Gastroesophageal sphincter (tissue), 4 donors: ENCODE data around the gene AMBP. TPM values are rescaled to one million over a fixed set of nuclear protein-coding genes. Genes with fewer than 3 reads are reported as not detected.

Experiments
- ATAC-seq: fragments of 150-250 bp; one replicate; pipeline ENCODE4 v1.9.1; 2016; ENCODE audit warnings: mild to moderate bottlenecking, moderate library complexity
- H3K27ac ChIP-seq, 4 donors: fragments of 200-600 bp; sonication (generic) in 3 of 4; 1 replicate in 3 of 4; 2 replicates in 1 of 4; pipeline ENCODE4 v1.5.1; 2016 to 2019
- H3K27me3 ChIP-seq: fragments of 200-600 bp; sonication (generic); one replicate; pipeline ENCODE4 v1.5.1; 2019
- H3K36me3 ChIP-seq, 2 donors: fragments of 200-600 bp; sonication (generic); one replicate each; pipeline ENCODE4 v1.5.1; 2019; ENCODE audit warnings: control low read depth in 1 of 2
- H3K4me1 ChIP-seq, 3 donors: fragments of 200-600 bp; sonication (generic); 1 replicate in 2 of 3; 2 replicates in 1 of 3; pipeline ENCODE4 v1.5.1; 2016 to 2019; ENCODE audit warnings: control low read depth in 2 of 3
- H3K4me3 ChIP-seq, 2 donors: fragments of 200-600 bp; sonication (generic); one replicate each; pipeline ENCODE4 v1.5.1; 2019; ENCODE audit warnings: mild to moderate bottlenecking in 1 of 2, moderate library complexity in 1 of 2
- H3K9me3 ChIP-seq, 3 donors: fragments of 200-600 bp; sonication (generic); one replicate each; pipeline ENCODE4 v1.5.1; 2017 to 2019; ENCODE audit warnings: control low read depth in 2 of 3
- CTCF ChIP-seq, 4 experiments: fragments of 200-600 bp in 2 of 4; fragments of 450-650 bp in 2 of 4; sonication (generic) in 1 of 4; IDR thresholded peaks; one replicate each; pipeline ENCODE4 v1.5.1; 2017 to 2019; ENCODE audit warnings: antibody characterized with exemption in 4 of 4, mild to moderate bottlenecking in 2 of 4, moderate library complexity in 2 of 4
- EP300 ChIP-seq: sonication (generic); formaldehyde crosslinking; IDR thresholded peaks from one replicate; pipeline ENCODE4 v1.6.1; 2017; ENCODE audit warnings: antibody characterized with exemption, mild to moderate bottlenecking
- POLR2A ChIP-seq, 2 donors: fragments of 450-650 bp; IDR thresholded peaks; one replicate each; pipeline ENCODE4 v1.6.1; 2017; ENCODE audit warnings: antibody characterized with exemption in 2 of 2, mild to moderate bottlenecking in 2 of 2, moderate library complexity in 1 of 2
- POLR2AphosphoS5 ChIP-seq: sonication (generic); formaldehyde crosslinking; IDR thresholded peaks from one replicate; pipeline ENCODE4 v1.6.1; 2017; ENCODE audit warnings: antibody characterized with exemption
- WGBS, 2 donors: methylation state at CpG; one replicate each; pipeline ENCODE4 v1.1.5; 2018; ENCODE audit warnings: low coverage in 1 of 2; 5-methylcytosine and 5-hydroxymethylcytosine counted together
- total RNA-seq, 4 donors: library from RNA; depleted of rRNA; stranded (reverse); fragments of >200 nt; gene quantifications; one replicate each; pipeline ENCODE4 v1.1.0, GENCODE V29; 2016

Gene AMBP
- total RNA-seq, 4 donors from 2014 or later = not detected

- no peak for TF ChIP-seq POLR2A (IDR thresholded peaks at IDR 0.05)
- TF ChIP-seq EP300 = no peak
- TF ChIP-seq POLR2AphosphoS5 = no peak
- TF ChIP-seq CTCF (IDR thresholded peaks at IDR 0.05) = no peak
- Histone ChIP-seq H3K36me3 (peaks cover 0 to 53% of the 10 kb centered on the region in 2 donors), H3K27me3 (no peaks in the 10 kb centered on the region), H3K27ac (no peak overlapping the region), H3K9me3 (peaks cover 0 to 21% (median 0%) of the 10 kb centered on the region in 3 donors), H3K4me1 (no peaks in the 10 kb centered on the region), H3K4me3 (no peak overlapping the region)
- no peak for ATAC-seq
- WGBS, 2 donors = 100% methylated on average over 4 of the region's 14 CpGs; no CpG with 5 or more reads in 1 of the 2 donors
Observed at GRCh38 chr9:114016629-114017423, 61.3 kb downstream of the AMBP start.

- Histone ChIP-seq H3K9me3 (peaks cover 0 to 15% (median 0%) of the 10 kb centered on the region in 3 donors), H3K27me3 (no peaks in the 10 kb centered on the region), H3K36me3 (peaks cover 0 to 56% of the 10 kb centered on the region in 2 donors), H3K4me1 (no peaks in the 10 kb centered on the region), H3K27ac (no peak overlapping the region), H3K4me3 (no peak overlapping the region)
- WGBS, 2 donors = 80 to 88% methylated on average over 1 to 5 of the region's 6 CpGs
- TF ChIP-seq CTCF (IDR thresholded peaks at IDR 0.05) (no peak), POLR2AphosphoS5 (no peak), EP300 (no peak), POLR2A (IDR thresholded peaks at IDR 0.05) (no peak)
- no peak for ATAC-seq
Observed at GRCh38 chr9:114016101-114016500, 62.0 kb downstream of the AMBP start.

GRCh38 chr9:114015607-114016006, 62.5 kb downstream of the AMBP start:
- WGBS, 2 donors = 82 to 100% methylated on average over 2 of the region's 2 CpGs
- H3K4me3 ChIP-seq = no peak overlapping the region
- no peak for TF ChIP-seq POLR2AphosphoS5
- no peak for TF ChIP-seq POLR2A (IDR thresholded peaks at IDR 0.05)
- no peak for TF ChIP-seq EP300
- no peak for TF ChIP-seq CTCF (IDR thresholded peaks at IDR 0.05)
- H3K27me3 ChIP-seq = no peaks in the 10 kb centered on the region
- H3K36me3 ChIP-seq = peaks cover 0 to 61% of the 10 kb centered on the region in 2 donors
- H3K4me1 ChIP-seq = no peaks in the 10 kb centered on the region
- H3K27ac ChIP-seq = no peak overlapping the region
- ATAC-seq = no peak
- peaks cover 0 to 12% (median 0%) of the 10 kb centered on the region in 3 donors for H3K9me3 ChIP-seq

- Histone ChIP-seq H3K4me3 (no peak overlapping the region), H3K4me1 (no peaks in the 10 kb centered on the region), H3K36me3 (peaks cover 0 to 52% of the 10 kb centered on the region in 2 donors), H3K9me3 (peaks cover 0 to 6% (median 0%) of the 10 kb centered on the region in 3 donors), H3K27me3 (no peaks in the 10 kb centered on the region), H3K27ac (no peak overlapping the region)
- no peak for ATAC-seq
- TF ChIP-seq POLR2A (IDR thresholded peaks at IDR 0.05) (no peak), CTCF (IDR thresholded peaks at IDR 0.05) (no peak), EP300 (no peak), POLR2AphosphoS5 (no peak)
Observed at GRCh38 chr9:114014044-114014443, 64.1 kb downstream of the AMBP start.

GRCh38 chr9:114012126-114012525, 66.0 kb downstream of the AMBP start:
- Histone ChIP-seq H3K36me3 (peaks cover 0 to 50% of the 10 kb centered on the region in 2 donors), H3K27ac (no peak overlapping the region), H3K9me3 (peaks cover 0 to 6% (median 0%) of the 10 kb centered on the region in 3 donors), H3K4me3 (no peak overlapping the region), H3K27me3 (no peaks in the 10 kb centered on the region), H3K4me1 (no peaks in the 10 kb centered on the region)
- no peak for ATAC-seq
- TF ChIP-seq POLR2A (IDR thresholded peaks at IDR 0.05) (no peak), EP300 (no peak), POLR2AphosphoS5 (no peak), CTCF (IDR thresholded peaks at IDR 0.05) (no peak)
- WGBS, 2 donors = 75% methylated on average over 2 of the region's 2 CpGs
